Brain microvascular endothelial cell (primary cell): ENCODE results near the gene AKR7A2.

Experiments used
- DNase-seq: peaks from one replicate; pipeline ENCODE4 v3.0.0-alpha.2; 2020
- H3K27ac ChIP-seq: fragments of 250-450 bp; sonication (Bioruptor Pico); 2 replicates; pipeline ENCODE4 v1.5.1; 2020; ENCODE audit warnings: mild to moderate bottlenecking, moderate library complexity
- H3K27me3 ChIP-seq: fragments of 250-450 bp; sonication (Bioruptor Pico); replicated peaks from 2 replicates; pipeline ENCODE4 v1.5.1; 2020; ENCODE audit warnings: mild to moderate bottlenecking
- H3K36me3 ChIP-seq: fragments of 250-450 bp; sonication (Bioruptor Pico); replicated peaks from 2 replicates; pipeline ENCODE4 v1.5.1; 2020; ENCODE audit warnings: mild to moderate bottlenecking
- H3K4me3 ChIP-seq: 2 replicates; pipeline ENCODE4 v1.5.1; 2011; ENCODE audit warnings: low read depth, mild to moderate bottlenecking, control low read depth, low read length, moderate library complexity
- CTCF ChIP-seq: IDR thresholded peaks from 2 replicates; pipeline ENCODE4 v1.5.1; 2011; ENCODE audit warnings: low read depth, mild to moderate bottlenecking, moderate library complexity, low read length, control low read depth, inconsistent platforms; ENCODE audit errors: missing control alignments
- in situ Hi-C: cut with HindIII; loops from 2 replicates; pipeline ENCODE4 v1.10.0; 2017; ENCODE audit warnings: low sequenced_read_pairs, low pct_ligation_motif_present

AKR7A2 gene

GRCh38 chr1:19351873-19352272, 39.9 kb upstream of the AKR7A2 start:
- in situ Hi-C loops: no loop called here
- H3K36me3 ChIP-seq: peaks cover 67% of the 10 kb centered on the region
- TF ChIP-seq CTCF: no peak
- no peaks in the 10 kb centered on the region for H3K27me3 ChIP-seq
- no peak for DNase-seq
- H3K4me3 ChIP-seq: no peak overlapping the region
- no peak overlapping the region for H3K27ac ChIP-seq

- no peak for TF ChIP-seq CTCF
- Histone ChIP-seq H3K27ac (no peak overlapping the region), H3K27me3 (no peaks in the 10 kb centered on the region), H3K36me3 (peaks cover 56% of the 10 kb centered on the region), H3K4me3 (no peak overlapping the region)
- in situ Hi-C loops: no loop called here
- no peak for DNase-seq
These were observed 38.6 kb upstream of the AKR7A2 start for GRCh38 chr1:19350566-19350965.

- TF ChIP-seq CTCF: no peak
- in situ Hi-C loops: no loop called here
- no peak for DNase-seq
- no peak overlapping the region for H3K4me3 ChIP-seq
- no peak overlapping the region for H3K27ac ChIP-seq
- H3K36me3 ChIP-seq: peaks cover 56% of the 10 kb centered on the region
- no peaks in the 10 kb centered on the region for H3K27me3 ChIP-seq
These were observed 38.1 kb upstream of the AKR7A2 start for GRCh38 chr1:19349999-19350398.

GRCh38 chr1:19348441-19349198, 36.7 kb upstream of the AKR7A2 start:
- no peak overlapping the region for H3K4me3 ChIP-seq
- in situ Hi-C loops: no loop called here
- no peak for DNase-seq
- H3K36me3 ChIP-seq: peaks cover 64% of the 10 kb centered on the region
- no peak overlapping the region for H3K27ac ChIP-seq
- TF ChIP-seq CTCF: no peak
- H3K27me3 ChIP-seq: no peaks in the 10 kb centered on the region

- H3K4me3 ChIP-seq: no peak overlapping the region
- in situ Hi-C loops: no loop called here
- no peaks in the 10 kb centered on the region for H3K27me3 ChIP-seq
- DNase-seq: no peak
- TF ChIP-seq CTCF: no peak
- peaks cover 64% of the 10 kb centered on the region for H3K36me3 ChIP-seq
- no peak overlapping the region for H3K27ac ChIP-seq
These were observed 35.7 kb upstream of the AKR7A2 start for GRCh38 chr1:19347533-19348172.
